HG02623 (cell line): ENCODE data around the gene OS9.
A peak's percentile ranks its signal among the peaks of the same experiment; 100 is the strongest.

Source experiments
- ATAC-seq: cut with Tn5 transposase; IDR thresholded peaks from one replicate; pipeline ENCODE4 v1.9.1; 2021; ENCODE audit warnings: moderate library complexity; ENCODE audit not compliant: unreplicated experiment

OS9 gene

DNA sequence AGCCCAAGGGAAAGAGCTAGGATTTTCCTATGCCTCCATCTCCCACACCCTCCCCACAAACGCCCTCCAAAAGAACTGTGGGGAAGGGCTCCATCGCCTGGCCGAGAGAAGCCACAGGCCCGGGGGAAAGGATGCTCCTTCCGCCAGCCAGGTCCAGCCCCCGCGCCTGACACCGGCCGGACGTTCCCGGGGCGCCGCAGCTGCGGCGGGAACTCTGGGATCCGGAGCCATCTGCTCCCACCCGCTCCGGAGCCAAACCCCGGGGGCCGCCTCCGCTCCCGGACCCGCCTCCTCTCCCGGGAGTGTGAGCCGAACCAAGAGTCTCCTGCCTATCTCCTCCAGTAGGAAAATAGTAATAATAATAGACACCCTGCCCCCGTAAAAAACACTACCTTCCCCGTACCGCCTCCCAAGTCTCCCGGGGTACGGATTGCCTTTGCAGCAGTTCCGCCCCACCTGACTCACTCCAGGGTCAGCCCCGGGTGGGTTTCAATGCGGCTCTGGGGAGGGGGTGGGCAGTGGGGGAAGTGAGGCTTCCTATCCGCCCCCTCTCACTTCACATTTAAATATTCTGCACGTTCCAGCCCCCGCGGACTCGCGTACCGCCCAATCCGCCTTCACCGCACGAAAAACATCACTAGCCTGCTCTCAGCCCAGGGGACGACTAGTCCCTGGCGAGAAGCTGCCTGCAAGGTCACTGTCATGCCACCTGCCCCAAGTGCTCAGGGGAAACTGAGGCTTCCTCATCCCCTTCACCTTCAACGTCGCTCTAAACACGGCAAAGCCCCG, 42.2 kb downstream of the OS9 start:
- no peak for ATAC-seq

DNA sequence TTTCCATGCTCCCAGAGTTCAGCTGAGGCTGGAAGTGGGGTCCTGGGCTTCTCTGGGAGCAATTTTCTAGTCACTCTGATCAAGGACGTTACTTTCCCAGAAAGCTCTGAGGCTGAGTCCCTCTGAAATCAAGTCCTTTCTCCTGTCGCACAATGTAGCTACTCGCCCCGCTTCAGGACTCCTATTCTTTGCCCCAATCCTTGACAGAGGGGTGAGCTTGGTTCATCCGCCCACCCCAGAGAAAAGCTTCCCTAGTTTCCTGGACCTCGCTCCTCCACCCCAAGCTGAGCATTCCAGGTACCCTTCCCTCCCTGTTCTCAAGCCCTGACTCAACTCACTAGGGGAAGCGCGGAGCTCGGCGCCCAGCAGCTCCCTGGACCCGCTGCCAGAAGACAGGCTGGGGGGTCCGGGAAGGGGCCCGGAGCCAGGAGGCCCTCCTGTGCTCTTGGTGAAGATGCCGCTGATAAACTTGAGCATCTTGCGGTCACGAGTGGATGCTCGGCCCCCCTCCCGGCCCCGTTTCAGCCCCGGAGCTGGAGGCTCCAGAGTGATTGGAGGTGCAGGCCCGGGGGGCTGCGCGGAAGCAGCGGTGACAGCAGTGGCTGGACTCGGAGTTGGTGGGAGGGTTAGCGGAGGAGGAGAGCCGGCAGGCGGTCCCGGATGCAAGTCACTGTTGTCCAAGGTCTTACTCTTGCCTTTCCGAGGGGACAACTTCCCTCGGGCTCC, 43.0 kb downstream of the OS9 start:
- no peak for ATAC-seq

DNA sequence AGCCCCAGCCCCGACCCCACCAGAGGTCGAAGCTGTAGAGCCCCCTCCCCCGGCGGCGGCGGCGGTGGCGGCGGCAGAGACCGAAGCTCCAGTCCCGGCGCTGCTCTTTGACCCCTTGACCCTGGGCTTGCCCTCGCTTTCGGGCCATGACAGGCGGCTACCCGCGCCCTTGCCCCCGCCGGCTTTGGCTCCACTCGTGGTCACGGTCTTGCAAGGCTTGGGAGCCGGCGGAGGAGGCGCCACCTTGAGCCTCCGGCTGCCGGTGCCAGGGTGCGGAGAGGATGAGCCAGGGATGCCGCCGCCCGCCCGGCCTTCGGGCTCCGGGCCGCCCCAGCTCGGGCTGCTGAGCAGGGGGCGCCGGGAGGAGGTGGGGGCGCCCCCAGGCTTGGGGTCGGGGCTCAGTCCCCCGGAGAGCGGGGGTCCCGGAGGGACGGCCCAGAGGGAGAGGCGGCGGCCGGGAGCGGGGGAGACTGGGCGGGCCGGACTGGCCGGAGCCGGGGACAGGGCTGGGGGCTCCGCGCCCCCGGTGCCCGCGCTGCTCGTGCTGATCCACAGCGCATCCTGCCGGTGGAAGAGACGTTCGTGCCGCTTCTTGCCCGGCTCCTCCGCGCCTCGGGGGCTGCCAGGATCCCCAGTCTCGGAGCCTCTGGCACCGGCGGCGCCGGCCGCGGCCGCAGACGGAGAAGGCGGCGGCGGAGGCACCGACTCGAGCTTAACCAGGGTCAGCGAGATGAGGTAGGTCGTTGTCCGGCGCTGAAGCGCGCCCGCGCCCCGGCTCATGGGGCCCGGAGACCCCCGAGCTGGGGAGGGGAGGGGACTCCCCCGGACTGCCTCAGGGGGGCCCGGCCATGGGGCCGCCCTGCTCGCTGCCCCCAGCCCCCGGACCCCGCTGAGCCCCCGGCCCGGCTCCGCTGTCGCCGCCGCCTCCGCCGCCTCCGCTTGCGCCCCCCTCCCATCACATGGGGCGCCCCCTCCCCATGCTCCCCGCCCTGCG, 43.8 kb downstream of the OS9 start:
- no peak for ATAC-seq

DNA sequence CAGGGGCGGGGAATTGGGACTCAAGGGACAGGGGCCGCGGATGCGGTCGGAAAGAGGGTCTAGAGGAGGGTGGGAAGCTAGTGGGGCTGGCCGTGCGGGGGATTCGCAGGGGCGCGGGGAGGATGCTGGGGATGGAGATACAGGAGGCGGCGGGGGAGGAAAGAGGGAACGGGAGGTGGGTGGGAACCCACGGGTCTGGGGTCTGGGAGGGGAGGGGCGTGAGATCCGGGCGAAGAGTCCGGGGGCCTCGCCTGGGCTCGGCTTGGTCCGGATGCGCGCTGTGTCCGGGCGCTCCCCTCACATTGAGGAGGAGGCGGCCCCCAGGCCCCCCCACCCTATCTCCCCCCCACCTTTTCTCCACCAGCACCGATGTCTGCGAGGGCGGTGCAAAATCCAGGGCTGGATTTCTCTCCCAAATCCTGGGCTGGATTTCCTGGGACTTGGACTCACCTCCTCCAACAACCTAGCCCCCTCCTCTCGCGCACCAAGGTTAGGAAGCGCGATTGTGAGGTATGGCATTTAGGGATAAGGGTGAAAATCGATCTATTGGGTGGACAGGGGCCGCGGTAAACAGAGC, 44.8 kb downstream of the OS9 start, which contains the start of gene AGAP2:
Gene AGAP2 (minus strand): TSS at position 82 of the 577 bp plus-strand sequence. CDS start 496 bp downstream, outside the sequence.
- ATAC-seq, result no peak

DNA sequence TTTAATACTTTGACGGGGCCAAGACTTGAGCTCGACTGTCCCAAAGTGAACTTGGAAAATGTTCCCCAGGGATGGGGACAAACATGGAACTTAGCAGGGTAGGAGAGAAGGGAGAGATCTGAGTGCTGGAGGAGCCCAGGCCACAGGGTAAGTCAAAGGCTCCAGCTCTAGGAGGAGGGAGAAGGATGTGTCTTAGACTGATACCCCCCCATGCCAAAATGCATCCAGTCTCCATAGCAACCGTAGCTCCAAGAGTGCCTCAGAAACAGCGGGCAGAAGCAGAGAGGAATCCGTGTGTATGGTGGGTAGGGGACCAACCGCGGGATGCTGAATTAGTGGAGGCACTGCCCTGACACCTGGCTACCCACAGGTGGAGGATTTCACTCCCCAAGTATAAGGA, 45.5 kb downstream of the OS9 start:
- no peak for ATAC-seq

- ATAC-seq, result no peak
These were observed 46.1 kb downstream of the OS9 start for GRCh38 chr12:57739914-57740538.

GRCh38 chr12:57740656-57741412, 46.9 kb downstream of the OS9 start:
- ATAC-seq, result no peak

GRCh38 chr12:57741413-57741789, 47.5 kb downstream of the OS9 start:
- ATAC-seq, result no peak

- ATAC-seq, result peak; percentile 44
These were observed 48.2 kb downstream of the OS9 start for GRCh38 chr12:57741844-57742738.

GRCh38 chr12:57743769-57744168, 49.8 kb downstream of the OS9 start:
- ATAC-seq, result no peak

DNA sequence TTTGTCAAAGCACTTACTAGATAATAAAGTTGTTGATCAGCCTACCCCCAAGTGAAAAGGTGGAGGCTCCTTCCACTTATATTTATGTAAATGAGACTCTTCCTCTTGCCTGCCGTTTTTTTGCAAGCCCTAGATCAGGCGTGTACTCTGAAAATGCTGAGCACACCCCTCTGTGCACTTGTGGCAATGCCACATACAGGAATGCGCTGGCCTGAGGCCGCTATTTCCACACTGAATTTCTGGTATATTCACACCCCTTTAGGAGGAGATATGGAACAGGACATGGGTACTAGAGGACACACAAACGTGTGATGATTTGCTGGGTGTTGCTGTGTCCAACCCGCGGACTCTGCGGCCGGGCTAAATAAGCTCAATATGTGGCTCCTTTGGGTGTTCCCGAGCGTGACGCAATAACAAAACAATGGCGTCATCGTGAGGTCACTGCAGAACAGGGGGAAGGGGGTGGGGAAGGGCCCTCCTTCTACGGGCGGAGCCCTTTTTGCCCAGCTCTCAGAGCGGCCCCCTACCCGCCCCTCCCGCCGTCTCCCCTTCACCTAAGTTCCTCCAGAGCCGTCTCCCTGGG, 50.4 kb downstream of the OS9 start:
- peak; percentile 30 for ATAC-seq

GRCh38 chr12:57744777-57745484, 51.0 kb downstream of the OS9 start, which contains the start of gene TSPAN31:
Gene TSPAN31, plus strand, starts transcription at chr12:57745039. Its CDS starts 116 bp downstream, at chr12:57745155.
- peak; percentile 82 for ATAC-seq

DNA sequence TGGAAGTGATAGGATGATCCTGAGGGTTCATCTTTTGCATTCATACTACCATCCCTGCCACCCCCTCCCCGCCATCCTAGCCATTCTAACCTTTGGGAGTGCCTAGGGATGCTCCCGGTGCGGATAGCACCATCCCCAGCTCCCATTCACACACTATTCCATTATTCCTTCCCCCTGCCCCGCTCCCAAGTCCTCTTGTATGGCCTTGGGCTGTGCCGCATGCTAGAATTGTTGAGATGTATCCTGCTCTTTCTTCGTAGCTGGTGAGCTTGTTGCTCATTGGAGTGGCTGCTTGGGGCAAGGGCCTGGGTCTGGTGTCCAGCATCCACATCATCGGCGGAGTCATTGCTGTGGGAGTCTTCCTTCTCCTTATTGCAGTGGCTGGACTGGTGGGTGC, 51.6 kb downstream of the OS9 start:
- no peak for ATAC-seq

- ATAC-seq, result no peak
These were observed 52.1 kb downstream of the OS9 start for GRCh38 chr12:57746025-57746424.

GRCh38 chr12:57749061-57749460, 55.1 kb downstream of the OS9 start:
- ATAC-seq, result no peak

DNA sequence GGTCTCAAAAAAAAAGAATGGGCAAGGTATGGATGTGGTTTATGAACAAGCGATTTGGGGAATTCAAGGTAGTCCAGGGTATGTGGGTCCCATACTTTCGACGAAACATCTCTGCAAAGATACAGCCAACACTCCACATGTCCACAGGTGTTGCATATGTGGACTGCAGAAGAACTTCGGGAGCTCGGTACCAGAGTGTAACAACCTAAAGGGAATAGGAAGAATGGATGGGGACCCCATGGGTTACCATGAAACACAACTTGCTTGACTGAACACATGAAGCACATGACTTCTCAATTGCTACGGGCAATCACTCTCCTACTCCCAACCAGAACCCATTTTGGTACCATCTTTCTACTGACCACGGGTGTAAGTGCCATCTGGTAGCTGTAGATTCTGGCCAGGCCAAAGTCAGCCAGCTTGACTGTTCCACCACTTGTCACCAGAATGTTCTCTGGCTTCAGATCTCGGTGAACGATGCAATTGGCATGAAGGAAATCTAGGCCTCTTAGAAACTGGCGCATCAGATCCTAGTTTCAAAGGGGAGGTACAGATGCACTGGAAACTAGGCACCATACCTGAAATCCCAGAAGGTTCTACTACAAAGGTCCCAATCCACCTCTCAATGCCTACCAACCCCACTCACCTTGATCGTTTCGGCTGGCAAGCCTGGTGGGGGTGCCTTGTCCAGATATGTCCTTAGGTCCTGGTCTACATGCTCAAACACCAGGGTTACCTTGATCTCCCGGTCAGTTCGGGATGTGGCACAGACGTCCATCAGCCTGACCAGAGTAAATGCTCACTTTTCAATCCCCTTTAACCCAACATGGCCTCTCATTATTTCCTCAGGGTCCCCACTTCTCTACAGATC, 56.9 kb downstream of the OS9 start:
- no peak for ATAC-seq

DNA sequence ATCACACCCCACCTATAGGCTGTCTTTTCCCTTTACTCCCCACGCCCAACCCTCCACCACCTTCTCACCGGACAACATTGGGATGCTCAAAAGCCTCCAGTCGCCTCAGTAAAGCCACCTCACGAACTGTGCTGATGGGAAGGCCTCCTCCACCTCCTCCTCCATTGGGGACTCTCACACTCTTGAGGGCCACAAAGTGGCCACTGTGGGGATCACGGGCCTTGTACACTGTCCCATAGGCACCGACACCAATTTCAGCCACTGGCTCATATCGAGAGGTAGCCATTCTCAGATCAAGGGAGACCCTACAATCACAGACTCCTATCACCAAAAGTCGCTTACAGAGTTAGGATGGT, 57.5 kb downstream of the OS9 start:
- ATAC-seq, result no peak
